DOHH2 (cell line): ENCODE data around the gene SLC8A3.

Source experiments
- H3F3A ChIP-seq: fragments of 200-600 bp; sonication (generic), shearing (Covaris generic); 2 replicates; pipeline ENCODE4 v1.6.0; 2016; ENCODE audit warnings: antibody characterized with exemption, mild to moderate bottlenecking; ENCODE audit not compliant: control insufficient read depth, insufficient read depth
- H3K27ac ChIP-seq: fragments of 200-600 bp; sonication (generic); 2 replicates; pipeline ENCODE4 v1.5.1; 2014; ENCODE audit warnings: low read depth, mild to moderate bottlenecking, low read length, moderate library complexity
- H3K27me3 ChIP-seq: fragments of 200-600 bp; sonication (generic); 2 replicates; pipeline ENCODE4 v1.6.1; 2014; ENCODE audit warnings: mild to moderate bottlenecking, low read length, mixed read lengths; ENCODE audit not compliant: control insufficient read depth
- H3K36me3 ChIP-seq: fragments of 200-600 bp; sonication (generic); 2 replicates; pipeline ENCODE4 v1.6.1; 2014; ENCODE audit warnings: mild to moderate bottlenecking, low read length, moderate library complexity, mixed read lengths; ENCODE audit not compliant: control insufficient read depth
- H3K4me1 ChIP-seq: fragments of 200-600 bp; sonication (generic); 2 replicates; pipeline ENCODE4 v1.6.1; 2014; ENCODE audit warnings: mild to moderate bottlenecking, low read length, mixed read lengths; ENCODE audit not compliant: control insufficient read depth
- H3K4me2 ChIP-seq: fragments of 200-600 bp; sonication (generic); 2 replicates; pipeline ENCODE4 v1.6.0; 2014; ENCODE audit warnings: mild to moderate bottlenecking, low read length, moderate library complexity
- H3K4me3 ChIP-seq: fragments of 200-600 bp; sonication (generic); 2 replicates; pipeline ENCODE4 v1.5.1; 2014; ENCODE audit warnings: mild to moderate bottlenecking, low read length, mixed read lengths
- H3K79me2 ChIP-seq: fragments of 200-600 bp; sonication (generic); 2 replicates; pipeline ENCODE4 v1.6.1; 2014; ENCODE audit warnings: mild to moderate bottlenecking, low read length, mixed read lengths; ENCODE audit not compliant: control insufficient read depth
- H3K9me2 ChIP-seq: fragments of 200-600 bp; sonication (generic); replicated peaks from 2 replicates; pipeline ENCODE4 v1.6.1; 2014; ENCODE audit warnings: mild to moderate bottlenecking, low read length, mixed read lengths; ENCODE audit not compliant: control insufficient read depth
- H3K9me3 ChIP-seq: fragments of 200-600 bp; sonication (generic); 2 replicates; pipeline ENCODE4 v1.6.1; 2014; ENCODE audit warnings: antibody characterized with exemption, low read length, mixed read lengths; ENCODE audit not compliant: control insufficient read depth, insufficient read depth
- H4K20me1 ChIP-seq: fragments of 200-600 bp; sonication (generic); 2 replicates; pipeline ENCODE4 v1.6.0; 2014; ENCODE audit warnings: low read depth, mild to moderate bottlenecking, antibody characterized with exemption, low read length, moderate library complexity; ENCODE audit not compliant: control insufficient read depth, insufficient read depth
- EZH2phosphoT487 ChIP-seq: fragments of 200-600 bp; sonication (generic); IDR thresholded peaks from 2 replicates; pipeline ENCODE4 v1.6.1; 2017; ENCODE audit warnings: borderline replicate concordance, mild to moderate bottlenecking, antibody characterized with exemption, low read length, moderate library complexity, mixed read lengths
- TF ChIP-seq, protein P1 (sequence below): fragments of 200-600 bp; sonication (generic); IDR thresholded peaks from one replicate; pipeline ENCODE4 v1.5.1; 2014; ENCODE audit warnings: antibody characterized with exemption, mild to moderate bottlenecking, low read depth, low read length; ENCODE audit not compliant: poor library complexity, severe bottlenecking

The SLC8A3 gene

GRCh38 chr14:70011708-70012107 lies 177.0 kb downstream of the SLC8A3 start:
- Histone ChIP-seq H3K79me2 (no peaks in the 10 kb centered on the region), H3K27me3 (no peaks in the 10 kb centered on the region), H3F3A (no peaks in the 10 kb centered on the region), H3K36me3 (no peaks in the 10 kb centered on the region), H3K4me3 (no peak overlapping the region), H3K9me3 (no peaks in the 10 kb centered on the region), H3K4me2 (no peak overlapping the region), H3K27ac (no peak overlapping the region), H3K4me1 (peaks cover 12% of the 10 kb centered on the region), H3K9me2 (no peaks in the 10 kb centered on the region), H4K20me1 (no peaks in the 10 kb centered on the region)
- TF ChIP-seq, protein P1, sequence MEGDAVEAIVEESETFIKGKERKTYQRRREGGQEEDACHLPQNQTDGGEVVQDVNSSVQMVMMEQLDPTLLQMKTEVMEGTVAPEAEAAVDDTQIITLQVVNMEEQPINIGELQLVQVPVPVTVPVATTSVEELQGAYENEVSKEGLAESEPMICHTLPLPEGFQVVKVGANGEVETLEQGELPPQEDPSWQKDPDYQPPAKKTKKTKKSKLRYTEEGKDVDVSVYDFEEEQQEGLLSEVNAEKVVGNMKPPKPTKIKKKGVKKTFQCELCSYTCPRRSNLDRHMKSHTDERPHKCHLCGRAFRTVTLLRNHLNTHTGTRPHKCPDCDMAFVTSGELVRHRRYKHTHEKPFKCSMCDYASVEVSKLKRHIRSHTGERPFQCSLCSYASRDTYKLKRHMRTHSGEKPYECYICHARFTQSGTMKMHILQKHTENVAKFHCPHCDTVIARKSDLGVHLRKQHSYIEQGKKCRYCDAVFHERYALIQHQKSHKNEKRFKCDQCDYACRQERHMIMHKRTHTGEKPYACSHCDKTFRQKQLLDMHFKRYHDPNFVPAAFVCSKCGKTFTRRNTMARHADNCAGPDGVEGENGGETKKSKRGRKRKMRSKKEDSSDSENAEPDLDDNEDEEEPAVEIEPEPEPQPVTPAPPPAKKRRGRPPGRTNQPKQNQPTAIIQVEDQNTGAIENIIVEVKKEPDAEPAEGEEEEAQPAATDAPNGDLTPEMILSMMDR: no peak
- no peak for TF ChIP-seq EZH2phosphoT487

DNA sequence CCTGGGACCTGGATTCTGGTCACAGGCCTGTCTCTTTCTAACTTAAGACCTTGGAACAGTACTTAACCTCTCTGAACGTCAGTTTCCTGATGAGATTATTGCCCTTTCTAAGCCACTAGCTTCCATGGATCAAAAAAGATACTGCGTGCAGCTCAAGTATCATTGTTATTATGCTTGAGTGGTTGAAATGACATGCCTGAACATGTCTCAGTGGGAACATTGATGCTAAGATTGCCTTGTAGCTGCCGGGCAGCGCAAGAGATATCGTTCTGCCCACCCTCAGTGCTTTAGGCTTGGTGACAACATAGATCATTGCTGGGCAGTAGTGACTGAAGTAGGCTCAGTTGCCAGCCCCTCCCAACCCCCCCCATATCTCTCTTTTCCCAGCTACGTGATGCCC lies 177.7 kb downstream of the SLC8A3 start:
- Histone ChIP-seq H3K36me3 (no peaks in the 10 kb centered on the region), H3K4me3 (no peak overlapping the region), H3K4me2 (no peak overlapping the region), H3F3A (no peaks in the 10 kb centered on the region), H3K27ac (no peak overlapping the region), H3K79me2 (no peaks in the 10 kb centered on the region), H3K9me3 (no peaks in the 10 kb centered on the region), H3K9me2 (no peaks in the 10 kb centered on the region), H3K27me3 (no peaks in the 10 kb centered on the region), H3K4me1 (peaks cover 12% of the 10 kb centered on the region), H4K20me1 (no peaks in the 10 kb centered on the region)
- TF ChIP-seq, protein P1: no peak
- no peak for TF ChIP-seq EZH2phosphoT487

DNA sequence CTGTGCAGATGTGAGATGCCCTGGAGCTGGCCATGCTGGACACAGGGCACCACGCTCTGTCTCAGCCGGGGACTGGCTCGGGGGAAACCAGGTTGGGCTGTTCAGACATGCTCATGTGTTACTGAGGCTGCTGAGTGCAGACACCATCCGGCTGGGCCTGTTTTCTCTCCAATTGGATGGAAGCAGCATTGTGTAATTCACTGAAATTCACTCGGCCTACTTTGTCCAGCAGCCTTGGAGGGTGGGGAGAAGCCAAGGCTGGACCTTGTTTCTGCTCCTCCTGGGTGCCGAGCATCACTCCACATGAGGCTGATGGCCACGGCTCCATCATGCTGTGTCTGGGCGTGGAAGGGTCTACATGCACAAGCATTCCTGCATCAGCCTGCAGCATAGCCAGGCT lies 178.8 kb downstream of the SLC8A3 start:
- H3K4me3 ChIP-seq: no peak overlapping the region
- TF ChIP-seq, protein P1: no peak
- TF ChIP-seq EZH2phosphoT487: no peak
- H3F3A ChIP-seq: no peaks in the 10 kb centered on the region
- no peak overlapping the region for H3K27ac ChIP-seq
- no peaks in the 10 kb centered on the region for H3K79me2 ChIP-seq
- H4K20me1 ChIP-seq: no peaks in the 10 kb centered on the region
- no peaks in the 10 kb centered on the region for H3K9me2 ChIP-seq
- H3K4me2 ChIP-seq: no peak overlapping the region
- H3K9me3 ChIP-seq: no peaks in the 10 kb centered on the region
- peaks cover 12% of the 10 kb centered on the region for H3K4me1 ChIP-seq
- H3K27me3 ChIP-seq: no peaks in the 10 kb centered on the region
- no peaks in the 10 kb centered on the region for H3K36me3 ChIP-seq
